Activated CD4-positive, alpha-beta T cell treated with anti-CD3 and anti-CD28 coated beads, Interleukin-2, amount 50 U/mL, for 16 hours (primary cell): ENCODE data around the gene PTAFR.

Experiments used
- DNase-seq: peaks from one replicate; pipeline ENCODE4 v3.0.0-alpha.2; 2020

The PTAFR gene

DNA sequence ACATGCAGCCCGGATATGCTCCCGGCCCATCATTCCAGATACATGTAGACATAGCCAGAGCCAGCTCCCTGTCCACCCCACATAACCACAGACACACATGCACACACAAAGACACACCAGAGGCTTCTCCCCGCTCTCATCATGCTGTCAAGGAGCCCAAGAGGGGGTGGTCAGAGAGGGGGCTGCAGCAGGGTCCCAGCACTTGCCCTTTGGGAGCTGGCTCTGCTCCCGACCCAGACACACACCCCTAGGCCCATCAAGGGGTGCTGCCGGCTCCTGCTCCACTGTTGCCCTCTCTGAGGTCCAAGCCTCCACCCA, 2.6 kb downstream of the PTAFR start:
- DNase-seq: no peak

DNA sequence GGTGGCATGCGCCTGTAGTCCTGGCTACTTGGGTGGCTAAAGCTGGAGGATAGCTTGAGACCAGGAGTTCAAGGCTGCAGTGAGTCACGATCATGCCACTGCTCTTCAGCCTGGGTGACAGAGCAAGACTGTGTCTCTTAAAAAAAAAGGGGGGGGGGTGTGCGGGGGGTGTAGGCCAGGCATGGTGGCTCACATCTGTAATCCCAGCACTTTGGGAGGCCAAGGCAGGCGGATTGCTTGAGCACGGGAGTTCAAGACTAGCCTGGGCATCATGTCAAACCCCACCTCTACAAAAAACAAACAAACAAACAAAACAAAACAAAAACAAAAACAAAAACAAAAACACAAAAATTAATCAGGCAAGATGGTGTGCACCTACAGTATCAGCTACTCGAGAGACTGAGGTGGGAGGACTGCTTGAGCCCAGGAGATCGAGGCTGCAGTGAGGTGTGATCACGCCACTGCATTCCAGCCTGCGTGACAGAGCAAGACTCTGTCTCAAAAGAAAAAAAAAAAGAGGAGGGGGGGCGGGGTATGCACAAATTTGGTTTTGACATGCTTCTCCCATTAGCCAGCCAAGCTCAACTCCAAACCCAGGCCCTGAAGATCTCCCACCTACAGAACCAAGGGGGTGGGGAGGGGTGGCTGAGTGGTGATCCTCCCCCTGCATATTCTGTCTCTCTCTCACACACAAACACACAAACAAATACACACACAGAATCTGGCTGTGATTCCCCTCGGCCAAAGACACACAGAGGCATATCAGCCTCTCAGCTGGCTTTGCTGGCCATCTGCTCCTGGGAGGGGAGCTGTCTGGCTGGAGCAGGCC, 3.1 kb downstream of the PTAFR start:
- no peak for DNase-seq

DNA sequence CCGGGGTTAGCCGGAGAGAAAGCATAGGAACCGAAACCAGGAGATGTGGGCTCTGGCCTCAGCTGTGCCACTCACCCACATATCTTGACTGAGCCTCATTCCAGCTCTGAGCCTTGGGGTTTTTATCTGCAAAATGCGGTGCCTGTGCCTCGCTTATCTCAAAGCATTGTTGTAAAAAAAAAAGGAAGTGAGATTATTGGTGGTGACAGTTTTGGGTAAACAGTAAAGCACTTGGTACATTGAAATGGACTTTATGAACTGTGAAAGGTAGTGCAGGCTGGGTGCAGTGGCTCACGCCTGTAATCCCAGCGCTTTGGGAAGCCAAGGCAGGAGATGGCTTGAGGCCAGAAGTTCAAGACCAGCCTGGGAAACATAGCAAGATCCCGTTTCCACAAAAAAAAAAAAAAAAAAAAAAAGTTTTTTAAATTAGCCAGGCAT, 3.8 kb downstream of the PTAFR start:
- peak; percentile 66 for DNase-seq

DNA sequence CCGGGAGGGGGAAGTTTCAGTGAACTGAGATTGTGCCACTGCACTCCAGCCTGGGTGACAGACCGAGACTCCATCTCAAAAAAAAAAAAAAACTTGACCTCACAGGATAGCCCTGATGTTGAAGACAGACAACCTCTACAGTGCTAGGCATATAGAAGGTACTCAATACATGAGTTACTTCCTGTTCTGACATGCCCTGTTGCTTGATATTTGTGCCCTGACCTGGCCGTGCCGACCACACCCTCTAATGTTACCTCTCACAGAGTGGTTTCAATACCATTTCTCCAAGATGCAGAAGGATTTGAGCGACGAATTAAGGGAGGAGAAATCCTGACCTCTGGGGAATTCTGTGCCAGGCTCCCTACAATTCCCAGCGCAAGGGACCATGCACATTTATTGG, 5.2 kb downstream of the PTAFR start:
- no peak for DNase-seq

DNA sequence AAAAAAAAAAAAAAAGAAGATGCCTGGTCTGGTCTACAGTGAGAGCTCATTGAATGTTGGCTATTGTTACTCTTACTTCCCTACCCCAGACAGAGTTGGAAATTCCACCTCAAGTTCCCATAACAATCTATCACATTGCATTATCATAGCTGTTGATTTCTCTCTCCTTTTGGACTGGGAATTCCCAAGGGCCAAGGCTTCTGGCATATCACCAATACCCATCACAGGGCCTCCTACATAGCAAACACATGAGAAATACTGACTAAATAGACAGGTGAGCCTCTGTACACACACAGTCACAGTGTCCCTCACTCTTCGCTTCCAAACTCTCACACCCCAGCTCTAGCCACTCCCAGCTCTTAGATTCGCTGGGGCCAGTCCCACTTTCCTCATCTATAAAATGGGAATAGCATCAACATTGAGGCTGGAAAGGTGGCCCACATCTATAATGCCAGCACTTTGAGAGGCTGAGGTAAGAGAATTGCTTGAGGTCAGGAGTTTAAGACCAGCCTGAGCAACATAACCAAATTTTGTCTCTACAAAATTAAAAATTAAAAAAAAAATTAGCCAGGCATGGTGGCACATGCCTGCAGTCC, 6.4 kb downstream of the PTAFR start:
- DNase-seq: no peak

DNA sequence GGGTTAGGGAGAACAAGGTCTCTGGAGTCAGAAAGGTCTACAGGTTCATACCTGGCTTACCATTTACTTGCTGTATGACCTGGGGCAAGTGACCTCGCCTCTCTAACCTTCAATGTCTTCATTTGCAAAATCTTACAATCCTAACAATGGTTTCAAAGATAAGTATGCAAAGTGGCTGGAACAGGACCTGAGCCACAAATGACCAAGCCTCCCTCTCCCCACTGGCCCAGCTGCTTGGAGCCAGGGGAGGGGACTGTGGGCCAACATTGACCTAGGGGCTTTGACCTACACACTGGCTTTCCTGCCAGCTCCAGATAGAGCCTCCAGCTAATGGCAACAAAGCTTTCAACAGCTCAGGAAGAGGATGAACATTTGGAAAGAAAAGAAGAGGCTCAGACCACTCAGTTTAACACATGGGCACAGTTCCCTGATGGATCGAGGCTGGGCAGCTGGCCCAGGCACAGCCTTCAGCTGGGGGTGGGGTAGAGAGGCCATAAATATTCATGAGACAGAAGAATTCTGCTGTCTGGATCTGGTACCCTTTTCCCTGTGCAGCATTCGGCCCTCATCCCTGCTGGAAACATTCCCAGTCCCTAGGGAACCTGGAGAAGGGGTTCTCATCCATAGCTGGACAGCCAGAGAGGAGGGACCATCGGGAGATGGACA, 12.9 kb downstream of the PTAFR start:
- no peak for DNase-seq

DNA sequence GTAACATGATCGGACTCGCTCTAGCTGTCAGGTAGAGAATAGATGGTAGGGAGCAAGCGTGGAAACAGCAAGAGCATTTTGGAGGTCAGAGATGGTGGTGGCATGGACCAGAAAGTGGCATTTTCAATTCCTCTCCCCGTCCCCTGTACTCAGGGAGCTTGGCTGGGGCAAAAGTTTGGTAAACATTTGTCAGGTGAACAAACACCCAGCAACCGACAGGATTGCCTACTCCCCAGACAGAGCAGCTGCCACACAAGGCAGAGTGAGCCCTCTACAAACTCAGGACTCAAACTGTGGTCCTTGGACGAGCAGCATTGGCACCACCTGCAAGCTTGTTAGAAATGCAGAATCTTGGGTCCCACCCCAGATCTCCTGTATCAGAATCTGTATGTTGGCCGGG, 14.3 kb downstream of the PTAFR start:
- DNase-seq: no peak

DNA sequence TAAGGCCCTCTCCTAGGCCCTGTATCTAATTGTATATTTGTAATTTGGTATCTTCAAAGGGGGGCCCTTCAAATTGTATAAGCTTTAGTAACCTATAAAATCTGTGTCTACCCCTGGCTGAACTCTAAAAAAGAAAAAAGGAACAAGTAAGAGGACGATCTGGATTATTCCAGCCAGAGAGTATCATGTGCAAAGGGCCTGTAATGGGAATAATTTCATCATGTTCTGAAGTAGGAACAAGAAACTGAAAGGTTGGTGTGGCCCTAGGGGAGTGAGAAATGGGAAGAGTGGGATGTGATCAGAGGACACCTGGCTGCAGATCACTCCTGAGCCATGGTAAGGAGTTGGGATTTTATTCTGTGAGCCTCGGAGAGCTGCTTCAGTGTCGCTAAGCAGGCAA, 14.7 kb downstream of the PTAFR start:
- DNase-seq: no peak

DNA sequence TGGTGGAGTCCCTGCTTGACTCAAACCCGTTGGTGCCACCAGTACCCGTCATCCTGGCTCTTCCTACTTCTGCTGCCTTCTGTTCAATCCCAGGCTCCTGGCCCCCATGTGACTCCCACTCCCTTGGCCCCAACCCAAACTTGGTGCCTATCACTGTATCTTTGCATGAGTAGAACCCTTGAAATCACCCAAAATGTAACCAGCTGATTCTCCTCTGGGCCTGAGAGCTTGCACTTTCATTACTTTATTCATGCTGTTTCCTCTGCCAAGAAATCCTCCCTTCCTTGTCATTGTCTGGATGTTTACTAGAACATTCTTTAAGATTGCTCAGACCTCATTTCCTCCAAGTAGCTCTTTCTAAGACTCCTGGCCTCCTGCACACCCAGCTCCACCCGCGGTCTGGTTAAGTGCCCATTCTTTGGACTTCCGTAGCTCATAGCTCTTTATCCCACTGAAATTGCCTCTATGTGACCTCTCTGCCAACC, 15.7 kb downstream of the PTAFR start:
- no peak for DNase-seq

DNA sequence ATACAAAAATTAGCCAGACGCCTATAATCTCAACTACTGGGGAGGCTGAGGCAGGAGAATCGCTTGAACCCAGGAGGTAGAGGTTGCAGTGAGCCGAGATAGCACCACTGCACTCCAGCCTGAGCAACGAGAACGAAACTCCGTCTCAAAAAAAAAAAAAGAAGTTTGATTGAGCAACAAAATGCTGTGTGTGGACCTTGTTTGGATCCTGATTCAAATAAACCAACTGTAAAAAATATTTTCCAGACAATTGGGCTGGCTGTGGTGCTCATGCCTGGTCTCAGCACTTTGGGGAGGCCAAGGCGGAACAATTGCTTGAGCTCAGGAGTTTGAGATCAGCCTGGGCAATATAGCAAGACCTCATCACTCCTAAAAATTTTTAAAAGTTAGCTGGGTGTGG, 16.8 kb downstream of the PTAFR start:
- no peak for DNase-seq

DNA sequence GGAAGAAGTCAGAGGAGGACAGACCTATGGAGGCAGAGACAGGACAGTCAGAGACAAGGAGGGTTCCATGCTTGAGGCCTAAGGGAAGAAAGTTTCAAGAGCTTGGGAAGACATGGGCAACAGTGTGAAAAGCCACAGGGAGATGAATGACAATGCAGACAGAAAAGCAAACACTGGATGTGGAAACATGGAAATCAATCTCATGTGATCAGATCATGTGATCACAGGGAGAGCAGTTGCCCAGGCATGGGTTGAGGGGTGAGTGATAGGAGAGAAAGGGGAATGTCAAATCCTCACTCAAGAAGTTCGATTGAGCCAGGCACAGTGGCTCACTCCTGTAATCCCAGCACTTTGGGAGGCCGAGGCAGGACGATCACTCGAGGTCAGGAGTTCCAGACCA, 17.2 kb downstream of the PTAFR start:
- no peak for DNase-seq

DNA sequence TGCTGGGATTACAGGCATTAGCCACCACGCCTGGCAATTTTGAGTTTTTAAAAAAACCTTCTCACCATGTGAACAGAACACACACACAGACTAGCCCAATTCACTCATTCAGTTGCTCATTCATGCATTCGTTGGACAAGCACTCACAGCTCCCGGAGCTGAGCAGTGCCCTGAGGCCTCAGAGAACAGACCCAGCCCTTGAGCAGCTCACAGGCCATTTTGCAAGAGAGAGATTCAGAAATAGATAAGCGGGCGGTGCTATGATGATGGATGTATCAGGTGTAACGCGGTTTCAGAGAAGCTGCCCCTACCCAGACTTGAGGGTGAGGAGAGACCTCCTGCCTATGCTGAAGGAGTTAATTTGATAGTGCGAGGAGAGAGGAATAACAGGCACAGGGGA, 18.6 kb downstream of the PTAFR start:
- no peak for DNase-seq

DNA sequence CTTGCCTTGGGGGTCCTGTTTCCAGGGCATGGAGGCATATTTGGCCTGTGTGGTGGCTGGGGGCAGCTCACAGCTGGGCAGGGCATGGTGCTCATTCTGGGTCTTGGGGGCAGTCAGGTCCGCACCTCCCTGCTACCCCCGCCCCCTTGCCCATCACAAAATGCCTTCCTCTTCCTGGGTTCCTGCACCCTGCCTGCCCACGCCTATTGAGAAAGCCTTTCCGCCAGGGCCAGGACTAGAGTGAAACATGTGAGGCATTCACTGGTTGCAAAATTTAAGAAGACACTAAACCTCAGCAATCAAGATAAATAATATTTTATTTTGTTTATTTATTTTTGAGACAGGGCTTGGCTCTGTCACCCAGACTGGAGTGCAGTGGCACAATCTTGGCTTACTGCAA, 19.7 kb downstream of the PTAFR start:
- DNase-seq: no peak

DNA sequence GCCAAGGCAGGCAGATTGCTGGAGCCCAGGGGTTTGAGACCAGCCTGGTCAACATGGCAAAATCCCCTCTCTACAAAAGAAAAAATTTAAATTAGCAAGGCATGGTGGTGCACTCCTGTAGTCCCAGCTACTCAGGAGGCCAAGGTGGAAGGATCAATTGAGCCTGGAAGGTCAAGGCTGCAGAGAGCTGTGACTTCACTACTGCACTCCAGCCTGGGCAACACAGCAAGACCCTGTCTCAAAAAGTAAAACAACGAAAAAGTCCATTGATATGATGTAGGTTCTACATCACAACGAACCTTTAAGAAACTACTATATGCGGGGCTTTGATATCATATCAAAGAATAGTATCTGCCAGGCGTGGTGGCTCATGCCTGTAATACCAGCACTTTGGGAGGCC, 20.9 kb downstream of the PTAFR start:
- DNase-seq: no peak

DNA sequence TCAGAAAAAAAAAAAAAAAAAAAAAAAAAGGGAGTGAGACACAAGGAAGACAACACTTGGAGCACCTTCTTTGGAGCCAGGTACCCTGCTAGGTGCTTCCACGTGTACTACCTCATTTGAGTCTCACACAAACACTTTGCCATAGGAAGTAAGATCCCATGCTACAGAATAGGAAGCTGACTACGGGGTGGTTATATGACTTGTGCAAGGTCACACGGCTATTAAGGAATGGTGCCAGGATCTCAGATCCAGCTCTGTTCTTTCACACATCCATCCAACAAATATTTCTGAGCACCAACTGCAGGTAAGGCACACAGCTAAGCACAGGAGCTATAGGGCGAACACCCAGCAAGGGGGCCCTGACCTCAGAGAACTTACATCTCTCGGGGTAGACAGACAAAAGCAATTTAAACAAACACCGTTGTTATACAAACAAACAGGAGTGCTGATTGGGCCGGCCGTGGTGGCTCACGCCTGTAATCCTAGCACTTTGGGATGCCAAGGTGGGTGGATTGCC, 22.4 kb downstream of the PTAFR start:
- no peak for DNase-seq

DNA sequence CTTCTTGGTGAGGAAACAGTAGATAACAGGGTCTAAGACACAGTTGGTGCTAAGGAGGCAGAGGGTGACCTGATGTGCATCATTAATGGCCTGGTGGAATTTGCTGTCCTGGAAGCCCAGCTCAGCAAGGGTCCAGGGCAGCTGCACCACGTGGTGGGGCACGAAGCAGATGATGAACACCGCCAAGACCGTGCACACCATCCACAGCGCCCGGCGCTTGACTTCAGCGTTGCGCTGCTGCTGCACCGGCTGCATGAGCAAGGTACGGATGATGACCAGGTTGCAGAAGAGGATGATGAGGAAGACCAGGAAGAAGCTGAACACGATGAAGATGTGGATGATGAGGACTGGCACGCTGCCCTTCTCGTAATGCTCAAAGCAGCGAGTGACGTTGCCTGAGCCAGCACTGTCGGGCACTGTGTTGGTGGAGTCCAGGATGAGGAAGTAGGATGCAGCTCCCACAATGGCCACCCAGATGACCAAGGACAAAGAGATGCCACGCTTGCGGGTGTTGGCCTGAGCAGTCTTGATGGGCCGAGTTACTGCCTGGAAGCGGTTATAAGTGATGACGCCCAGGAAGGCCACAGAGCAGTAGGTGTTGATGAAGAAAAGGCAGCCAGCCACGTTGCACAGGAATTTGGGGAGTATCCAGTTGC, 26.2 kb downstream of the PTAFR start:
- no peak for DNase-seq

DNA sequence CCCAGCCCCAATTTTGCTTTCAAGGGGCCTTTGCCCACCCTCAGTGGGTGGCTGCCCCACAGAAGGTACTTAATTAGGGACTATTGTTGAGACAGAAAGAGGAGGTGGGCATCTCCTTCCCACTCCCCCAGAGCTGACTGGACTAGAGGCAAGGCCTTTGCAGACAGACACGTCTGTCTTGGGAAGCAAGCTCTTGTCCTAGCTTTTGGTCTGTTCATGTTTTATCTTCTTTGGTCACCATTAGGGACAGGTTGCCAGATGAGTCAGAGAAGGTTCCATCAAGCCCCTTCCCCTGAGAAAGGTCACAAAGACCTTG, 27.7 kb downstream of the PTAFR start:
- DNase-seq: no peak

DNA sequence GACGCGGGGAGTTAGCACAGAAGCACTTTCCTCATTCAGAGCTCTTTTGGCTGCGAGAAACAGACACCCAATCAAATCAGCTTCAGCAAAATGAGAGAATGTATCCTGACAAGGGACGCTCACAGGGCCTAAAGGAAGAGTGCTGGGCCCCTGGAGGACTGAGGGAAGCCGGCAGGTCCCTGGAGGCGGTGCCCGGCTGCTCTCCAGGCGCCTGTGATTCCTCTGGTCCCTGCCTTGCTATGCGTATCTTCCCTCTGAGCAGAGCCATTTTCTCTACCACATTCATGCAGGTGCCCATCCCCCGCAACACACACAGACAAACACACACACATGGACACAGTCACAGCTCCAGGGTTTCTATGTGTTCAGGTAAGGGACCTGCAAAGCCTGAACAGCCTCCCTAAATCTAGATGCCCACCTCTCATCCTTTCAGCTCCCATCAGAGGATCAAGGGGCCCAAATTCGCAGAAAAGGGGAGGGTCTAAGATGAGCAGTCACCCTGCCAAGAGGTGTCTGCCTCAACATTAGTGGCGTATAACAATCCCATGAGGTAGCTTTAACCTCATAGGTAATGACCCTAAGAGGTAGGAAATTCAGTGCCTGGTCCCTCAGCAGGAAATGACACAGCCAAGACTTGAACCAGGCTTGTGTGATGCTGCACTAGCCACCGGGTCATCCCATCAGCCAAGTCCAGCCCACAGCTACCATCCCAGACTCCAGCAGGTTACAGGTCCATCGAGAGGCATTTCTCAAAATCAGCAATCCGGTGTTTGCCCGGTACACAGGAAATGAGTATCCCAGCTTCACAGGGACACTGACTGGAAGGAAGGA, 29.0 kb downstream of the PTAFR start:
- DNase-seq: no peak

DNA sequence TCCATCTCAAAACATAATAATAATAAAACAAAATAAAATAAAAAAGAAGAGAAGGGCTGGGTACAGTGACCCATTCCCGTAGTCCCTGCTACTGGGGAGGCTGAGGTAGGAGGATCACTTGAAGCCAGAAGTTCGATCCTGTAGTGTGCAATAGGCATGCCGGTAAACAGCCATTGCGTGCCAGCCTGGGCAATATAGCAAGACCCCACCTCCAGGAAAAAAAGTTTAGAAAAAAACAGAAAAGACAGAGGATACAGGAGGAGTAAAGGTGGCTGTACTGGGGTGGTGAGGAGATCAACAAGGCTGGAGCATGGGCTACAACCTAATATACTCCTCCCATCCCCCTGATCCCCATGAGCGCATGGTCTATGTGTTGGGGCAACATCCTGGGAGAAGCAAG, 30.8 kb downstream of the PTAFR start:
- DNase-seq: no peak

DNA sequence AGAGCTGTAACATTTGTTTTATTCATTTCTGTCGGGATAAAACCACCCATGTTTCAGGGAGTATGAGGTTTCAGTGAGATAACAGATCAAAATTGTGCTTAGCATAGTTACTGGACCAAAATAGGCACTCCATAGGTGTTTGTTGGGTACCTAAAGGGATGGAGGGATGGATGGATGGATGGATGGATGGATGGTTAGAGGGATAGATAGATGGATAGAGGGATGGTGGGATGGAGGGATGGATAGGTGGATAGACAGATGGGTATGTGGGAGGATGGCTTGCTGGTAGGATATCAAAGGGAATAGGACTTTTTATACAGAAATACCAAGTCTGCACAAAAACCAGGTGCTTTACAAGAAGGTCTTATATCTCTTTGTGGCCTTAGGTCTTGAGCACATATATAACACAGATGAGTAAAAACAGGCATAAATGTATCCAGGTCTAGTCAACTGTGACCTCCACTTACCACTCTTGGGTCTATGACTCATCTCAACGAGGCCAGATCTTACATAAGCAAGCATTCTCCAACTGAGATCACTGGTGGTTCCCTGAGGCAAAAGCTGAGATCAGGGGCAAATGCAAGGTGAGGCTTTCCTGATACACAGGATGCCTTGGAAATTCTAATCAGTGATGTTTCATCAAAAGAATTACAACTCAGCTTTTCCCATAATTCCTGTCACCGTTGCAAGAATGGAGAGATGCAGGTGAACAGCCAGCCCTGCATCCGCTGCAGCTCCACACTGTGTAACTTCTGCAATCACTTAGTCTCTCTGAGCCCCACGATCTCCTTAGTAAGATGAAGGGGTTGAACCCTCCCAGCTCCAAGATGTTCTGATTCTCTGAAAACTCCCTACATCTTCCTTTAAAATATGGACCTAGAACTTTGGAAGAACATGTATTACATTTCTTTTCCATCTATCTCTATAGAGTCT, 32.0 kb downstream of the PTAFR start:
- peak; percentile 92 for DNase-seq

DNA sequence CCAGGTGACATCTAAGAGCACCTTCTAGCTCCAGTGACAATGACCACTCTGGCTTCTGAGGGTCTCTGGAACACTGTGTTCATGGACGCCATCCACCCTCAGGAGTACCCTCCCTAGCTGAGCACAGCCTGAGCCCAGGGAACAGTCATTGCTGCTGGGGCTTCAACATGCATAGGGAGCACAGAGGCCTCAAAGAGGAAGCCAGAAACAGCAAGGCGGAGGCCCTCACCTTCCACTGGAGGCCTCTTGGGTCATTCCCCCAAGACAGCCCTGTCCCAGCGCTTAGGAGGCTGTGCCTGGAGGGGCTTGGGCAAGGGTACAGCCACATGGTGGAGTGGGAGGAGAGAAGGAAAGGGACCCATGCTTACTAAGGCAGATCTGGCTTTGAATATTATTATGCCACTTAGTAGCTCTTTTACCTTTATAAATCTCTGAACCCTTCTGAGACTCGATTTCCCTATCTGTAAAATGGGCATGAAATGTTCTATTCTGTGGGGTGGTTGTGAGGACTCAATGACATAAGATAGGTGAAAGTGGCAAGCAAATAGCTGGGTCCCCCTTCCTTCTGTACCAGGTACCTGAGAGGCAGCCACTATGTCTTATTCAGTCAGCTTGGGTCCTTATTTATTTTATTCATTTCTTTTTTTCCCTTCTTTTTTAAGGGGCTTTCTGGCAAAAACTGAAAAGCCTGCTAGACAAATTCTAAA, 32.8 kb downstream of the PTAFR start:
- DNase-seq: no peak
